HepG2 (cell line): ENCODE results near the gene DPYD. TPM values are rescaled to one million over a fixed set of nuclear protein-coding genes. Genes with fewer than 3 reads are reported as not detected.

ENCODE experiments used
- ATAC-seq: fragments of 200-7000 bp; cut with Tn5 transposase; 3 replicates; pipeline ENCODE4 v1.9.1; 2020; ENCODE audit warnings: mild to moderate bottlenecking, moderate library complexity
- BruUV-seq: library from RNA; stranded (reverse); fragments of 400-500 nt; replicated peaks from 2 replicates; lab custom pipeline; 2021; lab: Mats Ljungman, UMichigan
- CTCF ChIA-PET: fragments of 300-600 bp; formaldehyde crosslinking; extraction: SDS; loops from one replicate; lab custom pipeline; 2021; ENCODE audit warnings: low total read pairs, inconsistent platforms, low intra/inter-chr PET ratio; lab: Yijun Ruan, JAX
- POLR2A ChIA-PET: fragments of 350-600 bp; sonication (Branson Sonifier 250); formaldehyde crosslinking; loops from one replicate; lab custom pipeline; 2020; ENCODE audit warnings: antibody characterized with exemption, inconsistent platforms; lab: Yijun Ruan, JAX
- DNase-seq: peaks from one replicate; pipeline ENCODE4 v3.0.0-alpha.2; 2015; ENCODE audit warnings: low spot score
- FAIRE-seq: peaks from 3 replicates; lab custom pipeline; 2011; peaks lifted over from hg19 to GRCh38; lab: Jason Lieb, UNC
- H2AFZ ChIP-seq: one replicate; pipeline ENCODE4 v1.6.1; 2011; ENCODE audit warnings: low read length, inconsistent platforms
- H3K27ac ChIP-seq: fragments of 300-600 bp; 3 replicates; pipeline ENCODE4 v1.8.0; 2011; ENCODE audit warnings: mixed run types, mild to moderate bottlenecking, mixed read lengths, low read length, inconsistent platforms; ENCODE audit not compliant: insufficient read depth; ENCODE audit errors: extremely low read length
- H3K27me3 ChIP-seq, 2 experiments: fragments of 200-600 bp in 1 of 2; 2 replicates in 1 of 2; 3 replicates in 1 of 2; pipeline versions ENCODE4 v1.6.0 to v1.8.0; 2011; ENCODE audit warnings: low read length in 2 of 2, mild to moderate bottlenecking in 2 of 2, moderate library complexity in 2 of 2, inconsistent platforms in 1 of 2; ENCODE audit not compliant: insufficient read depth in 2 of 2, control insufficient read depth in 1 of 2
- H3K36me3 ChIP-seq, 2 experiments: fragments of 200-600 bp in 1 of 2; replicated peaks in 1 of 2; 2 replicates in 1 of 2; 3 replicates in 1 of 2; pipeline versions ENCODE4 v1.5.1 to v1.8.0; 2011; ENCODE audit warnings: low read length in 2 of 2, inconsistent platforms in 1 of 2; ENCODE audit not compliant: insufficient read depth in 2 of 2, control insufficient read depth in 1 of 2
- H3K4me1 ChIP-seq: 2 replicates; pipeline ENCODE4 v1.5.1; 2012; ENCODE audit warnings: low read length, inconsistent platforms; ENCODE audit not compliant: insufficient read depth
- H3K4me2 ChIP-seq: 2 replicates; pipeline ENCODE4 v1.6.0; 2011; ENCODE audit warnings: low read depth, low read length, inconsistent platforms
- H3K4me3 ChIP-seq, 3 experiments: fragments of 200-600 bp in 1 of 3; sonication (generic), shearing (Covaris generic) in 1 of 3; replicated peaks in 1 of 3; 2 replicates each; pipeline ENCODE4 v1.5.1; 2011 to 2016; ENCODE audit warnings: low read length in 3 of 3, inconsistent platforms in 2 of 3, low read depth in 2 of 3, mild to moderate bottlenecking in 2 of 3, control low read depth in 1 of 3, mixed read lengths in 1 of 3; ENCODE audit not compliant: insufficient read depth in 1 of 3
- H3K79me2 ChIP-seq: one replicate; pipeline ENCODE4 v1.6.1; 2011; ENCODE audit warnings: low read length, inconsistent platforms; ENCODE audit not compliant: insufficient read depth
- H3K9ac ChIP-seq: 2 replicates; pipeline ENCODE4 v1.6.0; 2011; ENCODE audit warnings: mild to moderate bottlenecking, low read depth, low read length, inconsistent platforms; ENCODE audit not compliant: insufficient read depth
- H3K9me3 ChIP-seq: 2 replicates; pipeline ENCODE4 v1.5.1; 2012; ENCODE audit warnings: mild to moderate bottlenecking, low read length
- H4K20me1 ChIP-seq: 2 replicates; pipeline ENCODE4 v1.6.0; 2011; ENCODE audit warnings: inconsistent platforms, mild to moderate bottlenecking, low read length, moderate library complexity; ENCODE audit not compliant: insufficient read depth
- BHLHE40 ChIP-seq: IDR thresholded peaks from 2 replicates; pipeline ENCODE4 v1.6.1; 2011; ENCODE audit warnings: low read length, improper control_type of control experiment
- HNRNPK ChIP-seq: fragments of 200-400 bp; formaldehyde crosslinking; IDR thresholded peaks from 2 replicates; pipeline ENCODE4 v1.6.1; 2018; ENCODE audit warnings: low read length, low read depth, moderate library complexity, mild to moderate bottlenecking; ENCODE audit not compliant: poor library complexity, severe bottlenecking
- IRF9 ChIP-seq: sonication (generic); formaldehyde crosslinking; IDR thresholded peaks from 2 replicates; pipeline ENCODE4 v1.8.0; 2022; ENCODE audit warnings: missing genetic modification reagents, mild to moderate bottlenecking, borderline replicate concordance
- NCOA2 ChIP-seq: sonication (generic); formaldehyde crosslinking; IDR thresholded peaks from 2 replicates; pipeline ENCODE4 v1.8.0; 2022; ENCODE audit warnings: inconsistent platforms
- NFKBIZ ChIP-seq: IDR thresholded peaks from 2 replicates; pipeline ENCODE4 v1.6.1; 2018; ENCODE audit warnings: missing genetic modification reagents, missing compliant biosample characterization
- PRDM10 ChIP-seq: sonication (generic); formaldehyde crosslinking; IDR thresholded peaks from 2 replicates; pipeline ENCODE4 v1.4.0; 2020; ENCODE audit warnings: low read depth, missing genetic modification reagents
- RXRB ChIP-seq: IDR thresholded peaks from 2 replicates; pipeline ENCODE4 v1.6.1; 2016; ENCODE audit warnings: borderline replicate concordance, missing genetic modification reagents, missing compliant biosample characterization
- SP2 ChIP-seq: sonication (generic); formaldehyde crosslinking; IDR thresholded peaks from 2 replicates; pipeline ENCODE4 v1.5.1; 2020; ENCODE audit warnings: mild to moderate bottlenecking, missing genetic modification reagents
- ZNF160 ChIP-seq: sonication (generic); formaldehyde crosslinking; IDR thresholded peaks from 2 replicates; pipeline ENCODE4 v1.8.0; 2022; ENCODE audit warnings: mild to moderate bottlenecking, inconsistent platforms, missing genetic modification reagents
- ZNF317 ChIP-seq: sonication (generic); formaldehyde crosslinking; IDR thresholded peaks from 2 replicates; pipeline ENCODE4 v1.5.0; 2020; ENCODE audit warnings: mild to moderate bottlenecking, missing genetic modification reagents
- WGBS: methylation state at CpG from one replicate; pipeline ENCODE4 v1.1.6; 2017; ENCODE audit warnings: low lambda C conversion rate; 5-methylcytosine and 5-hydroxymethylcytosine counted together
- in situ Hi-C: cut with HindIII; loops from 2 replicates; pipeline ENCODE4 v1.10.0; 2017; ENCODE audit warnings: low pct_unique_long_range_greater_than_20kb; ENCODE audit not compliant: extremely low pct_ligation_motif_present
- intact Hi-C: fragments of 100-400 bp; cut with micrococcal nuclease; formaldehyde crosslinking; loops from one replicate; pipeline ENCODE4 v1.10.0; 2022; ENCODE audit not compliant: unreplicated experiment
- polyA plus RNA-seq, 8 experiments: library from polyadenylated mRNA; depleted of rRNA in 3 of 8; stranded (reverse) in 7 of 8; unstranded in 1 of 8; fragments of >200 nt; fragmentation: Illumina TruSeq in 4 of 8; extraction: Trizol in 4 of 8; gene quantifications; 2 replicates each; pipeline versions ENCODE4 v1.2.1 to v1.2.3, GENCODE V29; 2011 to 2016; ENCODE audit warnings: low read depth in 4 of 8, missing spikeins in 1 of 8, mixed read lengths in 1 of 8; ENCODE audit not compliant: insufficient read depth in 1 of 8
- total RNA-seq, 5 experiments: library from RNA; depleted of rRNA; stranded (reverse); fragments of >200 nt; fragmentation: Illumina TruSeq; extraction: Trizol; gene quantifications; 2 replicates each; pipeline ENCODE4 v1.2.3, GENCODE V29; 2016; ENCODE audit warnings: low read depth in 1 of 5
- TF ChIP-seq, protein P1 (sequence below): IDR thresholded peaks from 2 replicates; pipeline ENCODE4 v1.6.1; 2016; ENCODE audit warnings: missing genetic modification reagents, missing compliant biosample characterization

Gene DPYD
- total and polyA plus RNA-seq, 2 of the 13 experiments (the other 11 are each of a cell fraction or from before 2014, with no cell fraction given): 1.3 to 3.4 TPM

DNA sequence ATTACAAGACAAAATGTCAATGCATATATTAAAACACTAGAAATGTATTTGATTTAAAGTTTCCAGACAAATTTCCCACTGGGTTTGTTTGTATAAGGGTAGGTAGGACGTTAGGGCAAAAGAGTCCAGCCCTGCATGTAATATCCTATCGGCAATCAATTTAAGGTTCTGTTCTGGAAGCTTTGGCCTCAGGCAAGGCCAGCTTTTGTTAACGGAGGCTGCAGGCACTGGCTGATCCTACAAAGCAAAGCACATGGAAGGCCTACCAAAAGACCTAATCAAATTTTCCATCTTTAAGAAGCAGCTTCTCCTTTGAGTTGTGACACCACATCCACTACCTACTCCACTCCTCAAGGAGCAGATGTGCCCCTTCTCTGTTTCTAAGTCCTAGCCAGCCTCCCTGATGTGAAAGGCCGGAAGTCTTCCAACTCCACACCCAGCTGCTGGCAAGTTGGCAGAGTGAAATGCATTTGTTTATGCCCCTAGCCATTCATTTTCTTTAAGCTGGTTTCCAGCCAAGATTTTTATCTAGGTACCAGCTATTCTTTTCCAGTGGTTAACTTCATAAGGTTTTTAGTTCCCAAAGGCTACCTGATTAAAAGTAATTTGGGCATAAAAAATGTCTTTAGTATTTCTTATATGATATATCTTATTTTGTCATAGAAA, 746.7 kb downstream of the DPYD start:
- BruUV-seq: no TSS peak
- no peak overlapping the region for H3K4me2 ChIP-seq
- CTCF ChIA-PET: no interaction called here

More for the DNA sequence above, 746.7 kb downstream of the DPYD start:
- Histone ChIP-seq H3K9ac (no peak overlapping the region), H3K27ac (no peak overlapping the region), H3K36me3 (no peaks in the 10 kb centered on the region), H3K27me3 (no peaks in the 10 kb centered on the region), H2AFZ (no peak overlapping the region), H3K4me1 (no peaks in the 10 kb centered on the region), H3K4me3 (no peak overlapping the region), H3K79me2 (no peaks in the 10 kb centered on the region), H3K9me3 (peaks cover 42% of the 10 kb centered on the region), H4K20me1 (no peaks in the 10 kb centered on the region)
- 54% methylated on average over 4 of the region's 4 CpGs for WGBS
- no peak for FAIRE-seq
- TF ChIP-seq SP2 (no peak), BHLHE40 (no peak), ZNF317 (no peak), HNRNPK (no peak), NCOA2 (CRISPR knock-in tag) (no peak), PRDM10 (CRISPR knock-in tag) (no peak), RXRB (CRISPR knock-in tag) (no peak), IRF9 (no peak), ZNF160 (CRISPR knock-in tag) (no peak), NFKBIZ (CRISPR knock-in tag) (no peak)
- TF ChIP-seq, protein P1, sequence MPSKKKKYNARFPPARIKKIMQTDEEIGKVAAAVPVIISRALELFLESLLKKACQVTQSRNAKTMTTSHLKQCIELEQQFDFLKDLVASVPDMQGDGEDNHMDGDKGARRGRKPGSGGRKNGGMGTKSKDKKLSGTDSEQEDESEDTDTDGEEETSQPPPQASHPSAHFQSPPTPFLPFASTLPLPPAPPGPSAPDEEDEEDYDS (CRISPR knock-in tag): no peak
- POLR2A ChIA-PET: no interaction called here
- DNase-seq: no peak
- intact Hi-C loops (no loop called here), in situ Hi-C loops (no loop called here)
- ATAC-seq: no peak
